Measurements from ENCODE around the gene CFAP299.

The CFAP299 gene

DNA sequence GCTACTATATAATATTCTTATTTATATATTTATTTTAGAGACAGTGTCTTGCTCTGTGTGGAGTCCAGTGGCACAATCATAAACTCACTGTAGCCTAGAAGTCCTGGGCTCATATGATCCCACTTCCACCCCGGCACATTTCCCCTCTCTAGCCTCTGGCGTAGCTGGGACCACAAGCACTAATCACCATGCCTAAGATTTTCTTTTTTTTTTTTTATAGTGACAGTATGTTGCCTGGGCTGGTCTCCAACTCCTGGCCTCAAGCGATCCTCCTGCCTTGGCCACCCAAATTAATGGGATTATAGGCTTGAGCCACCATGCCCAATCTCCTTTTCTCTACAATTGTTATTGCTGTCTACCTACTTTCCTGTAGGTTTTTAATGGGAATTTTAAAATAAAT is 620.9 kb downstream of the CFAP299 start:
- DNase-seq = no peak

DNA sequence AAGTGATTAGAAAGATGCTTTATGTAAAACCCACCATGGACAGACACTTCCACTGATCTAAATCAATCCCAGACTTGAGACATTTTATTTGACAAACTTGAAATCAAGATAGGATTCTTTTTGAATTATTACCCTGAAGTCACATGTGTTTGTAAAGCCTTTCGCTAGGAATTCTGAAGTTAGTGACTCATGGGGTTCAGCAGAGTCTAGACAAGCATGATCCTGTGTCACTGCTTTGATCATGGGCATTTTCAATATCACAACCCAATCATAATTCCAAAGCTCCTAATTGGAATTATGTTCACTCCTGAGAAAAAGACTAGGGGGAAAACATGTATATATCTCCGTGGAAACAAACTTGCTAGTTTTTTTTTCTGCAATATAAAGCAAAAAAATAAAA is 627.5 kb downstream of the CFAP299 start:
- no peak for DNase-seq

DNA sequence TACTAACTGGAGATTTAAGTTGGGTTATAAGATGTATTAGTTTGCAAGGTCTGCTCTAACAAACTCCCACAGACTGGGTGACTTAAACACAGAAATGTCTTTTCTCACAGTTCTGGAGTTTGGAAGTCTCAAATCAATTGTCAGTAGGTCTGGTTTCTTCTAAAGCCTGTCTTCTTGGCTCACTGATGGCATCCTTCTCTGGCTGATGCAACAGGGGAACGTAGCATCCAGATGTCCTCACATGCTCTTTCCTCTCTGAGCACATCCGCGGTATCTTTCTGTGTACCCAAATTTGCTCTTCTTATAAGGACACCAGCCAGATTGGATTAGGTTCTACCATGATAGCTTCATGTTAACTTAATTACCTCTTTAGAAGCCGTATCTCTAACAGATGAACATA is 631.8 kb downstream of the CFAP299 start:
- DNase-seq = no peak

DNA sequence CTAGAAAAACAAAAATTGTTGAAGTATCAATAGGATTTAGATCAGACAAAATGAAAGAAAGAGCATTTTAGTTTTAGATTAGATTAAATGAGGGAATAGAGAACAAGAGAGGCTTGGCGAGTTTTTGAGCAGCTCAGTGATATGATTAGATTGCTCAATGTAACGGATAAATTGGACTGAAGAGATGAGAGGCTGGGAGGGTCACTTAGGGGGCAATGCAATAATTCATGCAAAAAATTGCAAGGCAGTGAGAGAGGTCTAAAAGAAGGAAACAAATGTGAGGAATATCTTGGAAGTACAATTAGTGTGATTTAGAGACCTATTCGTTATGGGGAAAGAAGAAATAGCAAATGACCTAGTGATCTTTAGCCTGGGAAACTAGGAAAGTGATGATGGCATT is 644.7 kb downstream of the CFAP299 start:
- no peak for DNase-seq

DNA sequence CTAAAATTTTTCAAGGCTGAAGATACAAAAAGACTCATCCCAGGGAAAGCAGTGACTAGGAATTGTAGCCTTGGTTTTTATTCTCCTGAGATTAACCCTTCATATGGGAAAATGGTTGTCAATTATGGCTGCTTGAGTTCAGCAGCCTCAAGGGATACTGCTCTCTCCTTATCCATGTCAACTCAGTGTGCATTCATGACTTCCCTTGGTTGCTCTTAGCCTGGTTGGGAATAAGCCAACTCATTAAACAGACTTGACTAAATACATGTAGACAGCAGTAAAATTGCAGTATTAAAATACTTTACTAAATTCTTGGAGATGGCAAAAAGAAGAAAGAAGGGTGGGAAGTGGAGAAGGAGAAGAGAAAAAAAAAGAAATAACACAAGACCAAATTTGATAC is 650.5 kb downstream of the CFAP299 start:
- no peak for DNase-seq

DNA sequence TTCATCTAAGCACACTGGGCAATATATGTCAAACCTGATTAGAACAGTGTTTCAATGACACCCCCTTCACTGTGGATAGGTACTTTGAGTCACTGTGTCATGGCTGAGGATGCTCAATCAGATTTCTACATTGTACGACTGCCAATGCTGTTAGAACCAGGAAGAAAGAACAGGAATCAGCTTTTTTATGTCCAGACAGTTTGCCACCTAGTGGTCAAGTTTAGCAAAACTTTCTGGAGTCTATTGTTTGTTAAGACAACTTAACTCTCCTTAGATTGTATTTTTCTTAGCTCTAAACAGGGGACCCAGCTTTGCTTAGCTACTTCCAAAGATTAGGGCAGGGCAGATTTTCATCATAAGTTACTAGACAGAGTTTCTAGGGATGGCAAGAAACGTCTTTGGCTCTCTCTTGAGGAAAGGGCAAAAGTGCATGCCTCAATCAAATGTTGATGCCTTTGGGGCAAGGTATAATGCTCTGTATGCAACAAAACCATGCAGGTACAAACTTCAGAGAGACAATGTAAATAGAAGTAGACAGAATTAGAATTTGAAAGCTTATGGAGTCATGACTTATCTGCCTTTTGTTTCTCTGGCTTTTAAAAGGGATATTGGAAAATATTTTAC is 654.5 kb downstream of the CFAP299 start:
- DNase-seq = no peak

DNA sequence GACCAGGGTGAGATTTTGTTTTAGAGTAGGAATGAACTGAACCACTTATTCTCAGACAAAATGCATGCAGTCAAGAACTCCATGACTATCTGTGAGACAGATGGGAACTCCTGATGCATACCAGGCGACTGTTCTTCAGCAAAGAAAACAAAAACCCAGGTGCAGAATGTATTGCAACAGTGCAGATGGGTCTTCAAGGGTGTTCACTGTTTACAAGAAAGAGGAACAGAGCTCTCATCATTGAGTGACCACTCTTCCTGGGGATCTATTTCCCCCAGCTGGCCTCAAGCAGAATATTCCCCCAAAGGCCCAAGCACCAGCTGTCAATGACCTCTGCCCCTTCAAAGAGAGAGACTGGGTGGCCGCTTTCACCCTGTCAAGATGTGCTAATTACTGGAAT is 655.3 kb downstream of the CFAP299 start:
- DNase-seq = no peak

DNA sequence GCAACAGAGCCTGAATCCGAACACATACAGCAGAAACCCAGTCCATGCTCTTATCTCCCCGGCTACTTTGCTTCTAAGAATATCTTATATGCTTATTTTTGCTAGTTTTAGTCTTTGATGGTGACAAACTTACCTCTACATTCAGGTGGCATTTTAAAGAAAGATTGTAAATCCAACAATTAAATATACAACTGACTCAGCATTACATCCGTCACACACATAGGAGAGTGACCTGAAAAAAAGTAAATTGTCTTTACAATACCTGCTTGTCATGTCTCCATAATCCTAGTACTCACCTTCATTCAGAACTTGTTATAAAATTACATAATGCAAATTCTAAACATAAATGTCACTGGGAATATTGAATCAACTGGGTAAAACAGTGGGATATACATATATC is 664.4 kb downstream of the CFAP299 start:
- no peak for DNase-seq

DNA sequence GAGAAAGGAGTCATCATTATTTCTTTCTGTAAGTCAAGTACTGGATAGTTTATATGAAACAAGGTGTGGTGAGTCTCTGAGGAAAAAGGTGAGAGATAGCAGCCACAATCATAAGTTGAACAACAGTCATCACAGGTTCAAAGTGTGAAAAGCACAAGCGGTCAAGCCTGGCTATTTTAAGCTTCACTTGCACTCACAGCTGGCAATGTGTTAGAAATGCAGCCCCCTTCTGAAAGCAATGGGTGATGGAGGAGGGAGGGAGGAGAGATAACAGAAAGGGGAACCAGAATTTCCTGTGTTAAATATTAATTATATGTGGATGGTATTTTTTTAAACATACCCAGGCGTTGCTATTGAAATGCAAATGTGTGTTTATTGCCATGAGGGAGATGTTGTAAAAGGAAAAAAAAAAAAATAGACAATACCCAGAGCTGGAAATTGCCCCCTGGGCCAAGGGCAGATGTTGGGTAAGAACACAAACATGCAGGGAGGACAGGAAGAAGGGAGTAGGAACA is 668.1 kb downstream of the CFAP299 start:
- DNase-seq = no peak

DNA sequence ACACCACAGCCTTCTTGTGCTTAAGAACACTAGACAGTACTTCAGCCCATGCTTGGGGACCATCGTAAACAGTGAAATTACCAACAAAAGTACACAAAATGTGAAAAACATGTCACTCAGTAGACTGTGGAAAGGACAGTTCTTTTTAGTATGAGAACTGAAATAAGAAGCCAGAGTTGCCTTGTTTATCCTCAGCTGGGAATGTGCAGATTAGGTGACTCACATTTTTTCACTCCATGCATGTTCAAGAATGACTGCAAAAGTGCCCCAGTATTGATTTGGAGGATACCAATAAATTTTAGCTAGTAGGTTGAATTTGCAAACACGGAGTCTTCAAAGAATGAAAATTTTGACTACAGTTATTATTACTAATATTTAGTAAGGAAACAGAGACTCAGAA is 671.9 kb downstream of the CFAP299 start:
- no peak for DNase-seq

All from activated T-cell treated with anti-CD3 and anti-CD28 coated beads, Interleukin-2, amount 50 U/mL, for 48 hours (primary cell).